Measurements from ENCODE around the gene AP1M1. TPM values are rescaled to one million over a fixed set of nuclear protein-coding genes. Genes with fewer than 3 reads are reported as not detected.

AP1M1 gene
- total RNA-seq, 1 donor from 2014 or later: 162 TPM

GRCh38 chr19:16210168-16210567 is 12.5 kb downstream of the AP1M1 start:
- no peak for DNase-seq (ENCODE audit: low spot score in 2 of 2)
- Histone ChIP-seq H3K27ac (no peak overlapping the region), H3K4me1 (no peaks in the 10 kb centered on the region), H3K36me3 (peaks cover 61 to 81% of the 10 kb centered on the region in 2 donors), H3K27me3 (no peaks in the 10 kb centered on the region), H3K4me3 (no peak overlapping the region), H3K9me3 (no peaks in the 10 kb centered on the region)
- TF ChIP-seq, protein P1, sequence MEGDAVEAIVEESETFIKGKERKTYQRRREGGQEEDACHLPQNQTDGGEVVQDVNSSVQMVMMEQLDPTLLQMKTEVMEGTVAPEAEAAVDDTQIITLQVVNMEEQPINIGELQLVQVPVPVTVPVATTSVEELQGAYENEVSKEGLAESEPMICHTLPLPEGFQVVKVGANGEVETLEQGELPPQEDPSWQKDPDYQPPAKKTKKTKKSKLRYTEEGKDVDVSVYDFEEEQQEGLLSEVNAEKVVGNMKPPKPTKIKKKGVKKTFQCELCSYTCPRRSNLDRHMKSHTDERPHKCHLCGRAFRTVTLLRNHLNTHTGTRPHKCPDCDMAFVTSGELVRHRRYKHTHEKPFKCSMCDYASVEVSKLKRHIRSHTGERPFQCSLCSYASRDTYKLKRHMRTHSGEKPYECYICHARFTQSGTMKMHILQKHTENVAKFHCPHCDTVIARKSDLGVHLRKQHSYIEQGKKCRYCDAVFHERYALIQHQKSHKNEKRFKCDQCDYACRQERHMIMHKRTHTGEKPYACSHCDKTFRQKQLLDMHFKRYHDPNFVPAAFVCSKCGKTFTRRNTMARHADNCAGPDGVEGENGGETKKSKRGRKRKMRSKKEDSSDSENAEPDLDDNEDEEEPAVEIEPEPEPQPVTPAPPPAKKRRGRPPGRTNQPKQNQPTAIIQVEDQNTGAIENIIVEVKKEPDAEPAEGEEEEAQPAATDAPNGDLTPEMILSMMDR (IDR thresholded peaks at IDR 0.05): no peak
- intact Hi-C loops (cut with DNase I): no loop called here

- Histone ChIP-seq H3K27me3 (no peaks in the 10 kb centered on the region), H3K36me3 (peaks cover 59 to 79% of the 10 kb centered on the region in 2 donors), H3K9me3 (no peaks in the 10 kb centered on the region), H3K4me3 (no peak overlapping the region), H3K27ac (no peak overlapping the region), H3K4me1 (no peaks in the 10 kb centered on the region)
- intact Hi-C loops (cut with DNase I): no loop called here
- DNase-seq (ENCODE audit: low spot score in 2 of 2): no peak
- TF ChIP-seq, protein P1 (IDR thresholded peaks at IDR 0.05): no peak
These were observed 15.4 kb downstream of the AP1M1 start for GRCh38 chr19:16213076-16213475.

- no peaks in the 10 kb centered on the region for H3K4me1 ChIP-seq
- TF ChIP-seq, protein P1 (IDR thresholded peaks at IDR 0.05): no peak
- H3K27me3 ChIP-seq: no peaks in the 10 kb centered on the region
- H3K4me3 ChIP-seq: no peak overlapping the region
- H3K36me3 ChIP-seq: peaks cover 46 to 80% of the 10 kb centered on the region in 2 donors
- no peak overlapping the region for H3K27ac ChIP-seq
- peaks cover 19 to 21% of the 10 kb centered on the region in 2 donors for H3K9me3 ChIP-seq
- peak in 1 of 2 donors; percentile 62 for DNase-seq (ENCODE audit: low spot score in 2 of 2)
- intact Hi-C loops (cut with DNase I): no loop called here
These were observed 19.3 kb downstream of the AP1M1 start for GRCh38 chr19:16216744-16217670.

DNA sequence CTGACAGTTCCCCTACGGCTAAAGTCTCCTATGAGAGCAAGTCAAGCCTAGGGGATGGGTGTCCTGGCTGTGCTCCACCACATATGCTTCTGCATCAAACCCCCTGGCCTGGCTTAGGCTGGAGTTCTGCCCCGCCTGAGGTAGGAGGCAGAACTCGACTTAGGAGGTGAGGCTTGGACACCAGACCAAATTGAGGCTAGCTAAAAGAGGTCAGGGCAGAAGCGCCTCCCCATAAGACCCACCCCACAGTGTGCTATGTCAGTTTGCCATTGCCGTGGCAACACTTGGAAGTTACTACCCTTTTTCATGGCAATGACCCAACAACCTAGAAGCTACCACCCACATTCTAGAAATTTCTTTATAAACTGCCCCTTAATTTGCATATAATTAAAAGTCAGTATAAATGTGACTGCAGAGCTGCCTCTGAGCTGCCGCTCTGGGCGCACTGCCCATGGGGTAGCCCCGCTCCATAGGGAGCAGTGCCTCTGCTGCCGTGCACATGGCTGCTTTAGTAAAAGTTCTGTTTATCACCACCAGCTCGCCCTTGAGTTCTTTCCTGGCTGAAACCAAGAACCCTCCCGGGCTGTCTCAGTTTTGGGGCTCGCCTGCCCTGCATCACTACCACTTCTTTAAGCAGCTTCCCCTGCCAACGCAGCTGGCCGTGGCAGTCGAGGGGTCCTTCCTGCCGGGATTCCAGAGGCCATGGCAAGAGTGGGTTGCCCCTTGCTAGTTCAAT is 20.2 kb downstream of the AP1M1 start:
- Histone ChIP-seq H3K4me1 (no peaks in the 10 kb centered on the region), H3K9me3 (peaks cover 20 to 25% of the 10 kb centered on the region in 2 donors), H3K27me3 (no peaks in the 10 kb centered on the region), H3K36me3 (peaks cover 55 to 85% of the 10 kb centered on the region in 2 donors), H3K27ac (no peak overlapping the region), H3K4me3 (no peak overlapping the region)
- TF ChIP-seq, protein P1 (IDR thresholded peaks at IDR 0.05): no peak
- intact Hi-C loops (cut with DNase I): no loop called here
- DNase-seq (ENCODE audit: low spot score in 2 of 2): no peak

- Histone ChIP-seq H3K36me3 (peaks cover 65 to 92% of the 10 kb centered on the region in 2 donors), H3K27ac (no peak overlapping the region), H3K27me3 (no peaks in the 10 kb centered on the region), H3K4me1 (no peaks in the 10 kb centered on the region), H3K4me3 (no peak overlapping the region), H3K9me3 (peaks cover 20 to 25% of the 10 kb centered on the region in 2 donors)
- DNase-seq (ENCODE audit: low spot score in 2 of 2): no peak
- intact Hi-C loops (cut with DNase I): no loop called here
- TF ChIP-seq, protein P1 (IDR thresholded peaks at IDR 0.05): no peak
These were observed 21.1 kb downstream of the AP1M1 start for GRCh38 chr19:16218851-16219250.
